PC-9 (cell line): ENCODE measurements around the gene SLC7A5.

Experiments
- EZH2 ChIP-seq: fragments of 200-600 bp; sonication (generic); IDR thresholded peaks from 2 replicates; pipeline ENCODE4 v1.8.0; 2017; ENCODE audit warnings: antibody characterized with exemption, low read depth
- TF ChIP-seq, protein P1 (sequence below): fragments of 200-600 bp; sonication (generic); conservative IDR thresholded peaks from 2 replicates; pipeline ENCODE4 v1.6.1; 2017; ENCODE audit warnings: mixed run types, antibody characterized with exemption, mild to moderate bottlenecking, moderate library complexity

DNA sequence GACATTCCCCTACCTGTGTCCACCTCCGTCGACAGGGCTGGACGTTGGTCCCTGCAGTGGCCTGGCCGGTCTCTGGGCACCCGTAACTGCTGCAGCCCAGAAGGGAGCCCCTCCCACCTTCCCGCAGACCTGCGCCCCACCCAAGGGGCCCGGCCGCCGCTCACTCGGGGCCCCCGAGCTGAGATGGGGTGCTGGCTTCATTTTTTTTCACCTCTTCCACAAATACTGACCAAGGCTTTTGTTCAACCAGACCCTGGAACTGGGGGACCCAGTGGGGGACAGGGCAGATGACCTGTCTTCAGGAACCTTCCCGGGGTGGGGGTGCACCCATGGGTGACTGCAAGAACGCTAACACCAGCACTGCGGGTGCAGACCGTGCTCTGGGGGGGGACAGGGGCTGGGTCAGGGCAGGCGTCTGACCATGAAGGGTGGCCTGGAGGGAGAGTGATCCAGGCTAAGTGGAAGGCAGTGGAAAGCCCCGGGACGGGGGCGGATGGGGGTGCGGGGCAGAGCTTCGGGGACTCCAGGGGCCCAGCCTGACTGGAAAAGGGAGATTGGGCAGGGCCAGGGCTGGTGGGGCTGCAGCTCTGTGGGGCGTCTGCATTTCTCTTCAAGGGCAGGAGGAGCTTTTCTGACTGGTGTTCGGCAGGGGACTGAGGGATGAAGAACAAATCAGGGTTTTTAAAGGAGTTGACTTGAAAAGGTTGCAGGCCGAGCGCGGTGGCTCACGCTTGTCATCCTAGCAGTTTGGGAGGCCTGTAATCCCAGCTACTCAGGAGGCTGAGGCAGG is 42.3 kb downstream of the SLC7A5 start:
- TF ChIP-seq, protein P1, sequence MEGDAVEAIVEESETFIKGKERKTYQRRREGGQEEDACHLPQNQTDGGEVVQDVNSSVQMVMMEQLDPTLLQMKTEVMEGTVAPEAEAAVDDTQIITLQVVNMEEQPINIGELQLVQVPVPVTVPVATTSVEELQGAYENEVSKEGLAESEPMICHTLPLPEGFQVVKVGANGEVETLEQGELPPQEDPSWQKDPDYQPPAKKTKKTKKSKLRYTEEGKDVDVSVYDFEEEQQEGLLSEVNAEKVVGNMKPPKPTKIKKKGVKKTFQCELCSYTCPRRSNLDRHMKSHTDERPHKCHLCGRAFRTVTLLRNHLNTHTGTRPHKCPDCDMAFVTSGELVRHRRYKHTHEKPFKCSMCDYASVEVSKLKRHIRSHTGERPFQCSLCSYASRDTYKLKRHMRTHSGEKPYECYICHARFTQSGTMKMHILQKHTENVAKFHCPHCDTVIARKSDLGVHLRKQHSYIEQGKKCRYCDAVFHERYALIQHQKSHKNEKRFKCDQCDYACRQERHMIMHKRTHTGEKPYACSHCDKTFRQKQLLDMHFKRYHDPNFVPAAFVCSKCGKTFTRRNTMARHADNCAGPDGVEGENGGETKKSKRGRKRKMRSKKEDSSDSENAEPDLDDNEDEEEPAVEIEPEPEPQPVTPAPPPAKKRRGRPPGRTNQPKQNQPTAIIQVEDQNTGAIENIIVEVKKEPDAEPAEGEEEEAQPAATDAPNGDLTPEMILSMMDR: no peak
- TF ChIP-seq EZH2: no peak
